A549 (cell line): ENCODE measurements around the gene DNM1. TPM values are rescaled to one million over a fixed set of nuclear protein-coding genes. Genes with fewer than 3 reads are reported as not detected.

Experiments used
- ATAC-seq, 2 experiments: fragments of 200-7000 bp in 1 of 2; fragments of >200 bp in 1 of 2; cut with Nextera tagmentation in 1 of 2; cut with Tn5 transposase in 1 of 2; 3 replicates each; pipeline versions ENCODE4 v1.8.0 to v1.9.1; 2018 to 2020; ENCODE audit warnings: mild to moderate bottlenecking in 1 of 2, moderate library complexity in 1 of 2
- CTCF ChIA-PET: fragments of 300-600 bp; sonication (Branson Sonifier 250); formaldehyde crosslinking; extraction: SDS; loops from one replicate; lab custom pipeline; 2021; ENCODE audit warnings: antibody characterized with exemption, inconsistent platforms; lab: Yijun Ruan, JAX
- POLR2A ChIA-PET: fragments of 350-600 bp; formaldehyde crosslinking; extraction: SDS; loops from one replicate; lab custom pipeline; 2021; ENCODE audit warnings: antibody characterized with exemption, inconsistent platforms; lab: Yijun Ruan, JAX
- DNase-seq, 2 experiments: peaks; one replicate each; pipeline versions ENCODE4 v3.0.0 to v3.0.0-alpha.2; 2011 to 2016; ENCODE audit warnings: low read depth in 1 of 2, low spot score in 1 of 2
- FAIRE-seq: peaks from 2 replicates; lab custom pipeline; 2011; peaks lifted over from hg19 to GRCh38; lab: Jason Lieb, UNC
- H3K27ac ChIP-seq, 2 experiments: fragments of >200 bp; sonication (Bioruptor Twin); formaldehyde crosslinking; 3 replicates each; pipeline ENCODE4 v1.5.1; 2016 to 2017
- H3K4me1 ChIP-seq: fragments of >200 bp; sonication (Bioruptor Twin); formaldehyde crosslinking; 3 replicates; pipeline ENCODE4 v1.6.1; 2016
- H3K4me2 ChIP-seq: fragments of >200 bp; sonication (Bioruptor Twin); formaldehyde crosslinking; 3 replicates; pipeline ENCODE4 v1.6.1; 2016
- H3K4me3 ChIP-seq: fragments of >200 bp; sonication (Bioruptor Twin); formaldehyde crosslinking; 3 replicates; pipeline ENCODE4 v1.5.1; 2016
- H3K9me3 ChIP-seq: fragments of >200 bp; sonication (Bioruptor Twin); formaldehyde crosslinking; 3 replicates; pipeline ENCODE4 v1.6.1; 2016
- CEBPB ChIP-seq, 2 experiments: fragments of >200 bp in 1 of 2; sonication (Bioruptor Twin) in 1 of 2; formaldehyde crosslinking in 1 of 2; IDR thresholded peaks; 2 replicates each; pipeline ENCODE4 v1.6.1; 2012 to 2016
- CHD2 ChIP-seq: fragments of 150-350 bp; IDR thresholded peaks from 2 replicates; pipeline ENCODE4 v1.6.1; 2014; ENCODE audit warnings: low read length; ENCODE audit not compliant: partially characterized antibody
- EHF ChIP-seq: fragments of 250-450 bp; sonication (Bioruptor Pico); IDR thresholded peaks from 2 replicates; pipeline ENCODE4 v1.5.0; 2020; ENCODE audit warnings: mild to moderate bottlenecking
- ESRRA ChIP-seq: fragments of 150-350 bp; IDR thresholded peaks from 2 replicates; pipeline ENCODE4 v1.6.1; 2014; ENCODE audit warnings: mild to moderate bottlenecking, low read length, borderline replicate concordance
- FOSL2 ChIP-seq, 2 experiments: fragments of 450-650 bp in 1 of 2; fragments of >200 bp in 1 of 2; sonication (Bioruptor Twin) in 1 of 2; formaldehyde crosslinking; IDR thresholded peaks; 2 replicates each; pipeline versions ENCODE4 v1.5.0 to v1.6.1; 2016 to 2020; ENCODE audit warnings: mild to moderate bottlenecking in 1 of 2, moderate library complexity in 1 of 2
- HEYL ChIP-seq: fragments of 250-450 bp; sonication (Bioruptor Pico); IDR thresholded peaks from 2 replicates; pipeline ENCODE4 v1.8.0; 2021; ENCODE audit warnings: mild to moderate bottlenecking, moderate library complexity
- JUN ChIP-seq, 2 experiments: fragments of >200 bp; sonication (Bioruptor Twin); formaldehyde crosslinking; IDR thresholded peaks; 2 replicates in 1 of 2; 3 replicates in 1 of 2; pipeline ENCODE4 v1.6.1; 2016 to 2017
- KDM1A ChIP-seq: fragments of 200-600 bp; sonication (generic); IDR thresholded peaks from 2 replicates; pipeline ENCODE4 v1.6.1; 2016; ENCODE audit warnings: low read depth, mild to moderate bottlenecking
- MAZ ChIP-seq: fragments of 150-350 bp; IDR thresholded peaks from 2 replicates; pipeline ENCODE4 v1.6.1; 2014; ENCODE audit warnings: antibody characterized with exemption, low read depth, low read length, borderline replicate concordance
- NFE2L2 ChIP-seq: fragments of 150-350 bp; conservative IDR thresholded peaks from 2 replicates; pipeline ENCODE4 v1.6.1; 2014; ENCODE audit warnings: low read length
- NPAS2 ChIP-seq: fragments of 250-450 bp; sonication (Bioruptor Pico); IDR thresholded peaks from 2 replicates; pipeline ENCODE4 v1.8.0; 2022; ENCODE audit warnings: mild to moderate bottlenecking, moderate library complexity, borderline replicate concordance
- NR3C1 ChIP-seq: fragments of >200 bp; sonication (Bioruptor Twin); formaldehyde crosslinking; IDR thresholded peaks from 3 replicates; pipeline ENCODE4 v1.6.1; 2017
- RARB ChIP-seq: fragments of 250-450 bp; sonication (Bioruptor Pico); IDR thresholded peaks from 2 replicates; pipeline ENCODE4 v1.8.0; 2021; ENCODE audit warnings: mild to moderate bottlenecking, moderate library complexity
- RCOR1 ChIP-seq: fragments of 150-350 bp; IDR thresholded peaks from 2 replicates; pipeline ENCODE4 v1.6.1; 2014; ENCODE audit warnings: antibody characterized with exemption, low read length, low read depth
- RFX5 ChIP-seq: fragments of 450-650 bp; IDR thresholded peaks from 2 replicates; pipeline ENCODE4 v1.7.1; 2014; ENCODE audit warnings: antibody characterized with exemption, mild to moderate bottlenecking, moderate library complexity
- SREBF2 ChIP-seq: fragments of 450-650 bp; IDR thresholded peaks from 2 replicates; pipeline ENCODE4 v1.6.1; 2014; ENCODE audit warnings: mild to moderate bottlenecking, moderate library complexity
- TFCP2L1 ChIP-seq: fragments of 250-450 bp; sonication (Bioruptor Pico); IDR thresholded peaks from 2 replicates; pipeline ENCODE4 v1.5.0; 2021; ENCODE audit warnings: mild to moderate bottlenecking
- TP53 ChIP-seq: fragments of 250-450 bp; sonication (Bioruptor Pico); IDR thresholded peaks from 2 replicates; pipeline ENCODE4 v1.5.0; 2021; ENCODE audit warnings: mild to moderate bottlenecking, moderate library complexity
- ZNF302 ChIP-seq: fragments of 250-450 bp; sonication (Bioruptor Pico); IDR thresholded peaks from 2 replicates; pipeline ENCODE4 v1.9.0; 2021; ENCODE audit warnings: inconsistent platforms, mild to moderate bottlenecking, moderate library complexity
- WGBS: methylation state at CpG from one replicate; pipeline ENCODE4 v1.1.6; 2017; ENCODE audit errors: missing lambda C conversion rate; 5-methylcytosine and 5-hydroxymethylcytosine counted together
- polyA plus RNA-seq, 4 experiments: library from polyadenylated mRNA; depleted of rRNA in 3 of 4; stranded (reverse); fragments of >200 nt; fragmentation: RNase III in 1 of 4; extraction: RNeasy Plus Mini Kit Qiagen cat#74134 plus additional on column Dnase treatment in 1 of 4; gene quantifications; 2 replicates in 3 of 4; 3 replicates in 1 of 4; pipeline ENCODE4 v1.2.3, GENCODE V29; 2011 to 2017
- TF ChIP-seq, protein P1 (sequence below): fragments of >200 bp; sonication (Bioruptor Twin); formaldehyde crosslinking; IDR thresholded peaks from 2 replicates; pipeline ENCODE4 v1.6.1; 2016
- TF ChIP-seq, protein P2 (sequence below): fragments of >200 bp; sonication (Bioruptor Twin); formaldehyde crosslinking; IDR thresholded peaks from 3 replicates; pipeline ENCODE4 v1.5.1; 2016
- TF ChIP-seq, protein P3 (sequence below): fragments of 200-600 bp; sonication (generic); IDR thresholded peaks from 2 replicates; pipeline ENCODE4 v1.6.1; 2016; ENCODE audit warnings: antibody characterized with exemption, mild to moderate bottlenecking, moderate library complexity
- TF ChIP-seq, protein P4 (sequence below): fragments of 450-650 bp; IDR thresholded peaks from 2 replicates; pipeline ENCODE4 v1.6.1; 2014; ENCODE audit warnings: antibody characterized with exemption
- TF ChIP-seq, protein P5 (sequence below): IDR thresholded peaks from 2 replicates; pipeline ENCODE4 v1.6.1; 2012

Gene DNM1
- polyA plus RNA-seq, 2 of the 4 experiments (the other 2 are of a cell fraction) = 60.2 to 139 TPM

DNA sequence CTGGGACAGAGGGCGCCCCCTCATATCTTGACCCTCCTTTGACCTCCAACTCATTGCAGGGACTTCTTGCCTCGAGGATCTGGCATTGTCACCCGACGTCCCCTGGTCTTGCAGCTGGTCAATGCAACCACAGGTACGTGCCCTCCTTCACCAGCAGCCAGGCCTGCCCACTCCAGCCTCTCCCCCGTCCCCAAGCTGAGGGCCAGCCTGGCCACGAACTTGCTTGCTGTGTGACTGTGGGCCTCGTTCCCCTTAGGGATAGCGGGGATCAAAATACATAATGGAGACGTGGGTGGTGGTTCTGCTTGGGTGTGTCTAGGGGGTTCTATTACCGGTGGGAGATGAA is 15.0 kb downstream of the DNM1 start:
- Histone ChIP-seq H3K4me2 (peak overlapping the region; percentile 66), H3K27ac (peak overlapping the region; percentile 95 to 99), H3K4me1 (peaks cover 58% of the 10 kb centered on the region), H3K9me3 (no peaks in the 10 kb centered on the region), H3K4me3 (no peak overlapping the region; the same call in 2 of the 3 replicates)
- ChIA-PET CTCF (interaction anchor here (0.8 to 10.3 kb wide), 5 partner anchors 11 to 37 kb away, joined by 3 to 82 read pairs (median 5); partner anchors contain the start of gene DNM1), POLR2A (no interaction called here)
- no peak for DNase-seq
- ATAC-seq = no peak
- WGBS = 82% methylated on average over 11 of the region's 11 CpGs
- TF ChIP-seq MAZ = no peak
- no peak for TF ChIP-seq EHF (CRISPR knock-in tag)
- TF ChIP-seq RCOR1 = no peak
- TF ChIP-seq ESRRA = no peak
- TF ChIP-seq SREBF2 = no peak
- no peak for TF ChIP-seq CHD2
- TF ChIP-seq, protein P1, sequence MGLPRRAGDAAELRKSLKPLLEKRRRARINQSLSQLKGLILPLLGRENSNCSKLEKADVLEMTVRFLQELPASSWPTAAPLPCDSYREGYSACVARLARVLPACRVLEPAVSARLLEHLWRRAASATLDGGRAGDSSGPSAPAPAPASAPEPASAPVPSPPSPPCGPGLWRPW = no peak
- no peak for TF ChIP-seq NR3C1
- TF ChIP-seq NPAS2 = no peak
- TF ChIP-seq, protein P2, sequence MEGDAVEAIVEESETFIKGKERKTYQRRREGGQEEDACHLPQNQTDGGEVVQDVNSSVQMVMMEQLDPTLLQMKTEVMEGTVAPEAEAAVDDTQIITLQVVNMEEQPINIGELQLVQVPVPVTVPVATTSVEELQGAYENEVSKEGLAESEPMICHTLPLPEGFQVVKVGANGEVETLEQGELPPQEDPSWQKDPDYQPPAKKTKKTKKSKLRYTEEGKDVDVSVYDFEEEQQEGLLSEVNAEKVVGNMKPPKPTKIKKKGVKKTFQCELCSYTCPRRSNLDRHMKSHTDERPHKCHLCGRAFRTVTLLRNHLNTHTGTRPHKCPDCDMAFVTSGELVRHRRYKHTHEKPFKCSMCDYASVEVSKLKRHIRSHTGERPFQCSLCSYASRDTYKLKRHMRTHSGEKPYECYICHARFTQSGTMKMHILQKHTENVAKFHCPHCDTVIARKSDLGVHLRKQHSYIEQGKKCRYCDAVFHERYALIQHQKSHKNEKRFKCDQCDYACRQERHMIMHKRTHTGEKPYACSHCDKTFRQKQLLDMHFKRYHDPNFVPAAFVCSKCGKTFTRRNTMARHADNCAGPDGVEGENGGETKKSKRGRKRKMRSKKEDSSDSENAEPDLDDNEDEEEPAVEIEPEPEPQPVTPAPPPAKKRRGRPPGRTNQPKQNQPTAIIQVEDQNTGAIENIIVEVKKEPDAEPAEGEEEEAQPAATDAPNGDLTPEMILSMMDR = no peak
- FAIRE-seq = no peak

DNA sequence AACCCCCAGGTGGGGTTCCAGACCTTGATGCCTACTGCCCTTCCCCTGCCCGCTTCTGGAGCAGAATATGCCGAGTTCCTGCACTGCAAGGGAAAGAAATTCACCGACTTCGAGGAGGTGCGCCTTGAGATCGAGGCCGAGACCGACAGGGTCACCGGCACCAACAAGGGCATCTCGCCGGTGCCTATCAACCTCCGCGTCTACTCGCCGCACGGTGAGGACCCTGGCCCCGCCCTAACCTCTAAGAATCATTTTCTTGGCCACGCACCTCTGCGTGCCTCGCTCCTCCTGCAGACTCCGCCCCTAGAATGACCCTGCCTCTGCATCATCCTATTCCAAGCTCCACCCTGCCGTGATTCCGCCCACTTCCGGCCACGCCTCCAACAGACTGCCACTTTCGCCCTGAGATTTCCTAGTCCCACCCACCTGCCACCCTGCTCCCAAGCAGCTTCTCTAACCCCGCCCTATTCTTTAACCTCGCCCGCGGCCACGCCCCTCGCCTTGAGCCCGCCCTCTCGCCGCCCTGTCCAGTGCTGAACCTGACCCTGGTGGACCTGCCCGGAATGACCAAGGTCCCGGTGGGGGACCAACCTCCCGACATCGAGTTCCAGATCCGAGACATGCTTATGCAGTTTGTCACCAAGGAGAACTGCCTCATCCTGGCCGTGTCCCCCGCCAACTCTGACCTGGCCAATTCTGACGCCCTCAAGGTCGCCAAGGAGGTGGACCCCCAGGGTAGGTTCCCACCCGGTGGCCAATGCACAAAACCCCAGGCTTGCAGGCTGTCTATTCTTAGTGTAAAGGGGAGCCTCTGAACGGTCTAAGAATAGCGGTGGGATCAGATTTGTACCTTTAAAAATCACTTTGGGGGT is 15.6 kb downstream of the DNM1 start:
- Histone ChIP-seq H3K4me2 (peak overlapping the region; percentile 66), H3K27ac (peak overlapping the region; percentile 95 to 99), H3K4me1 (peaks cover 52% of the 10 kb centered on the region), H3K4me3 (no peak overlapping the region; the same call in 2 of the 3 replicates), H3K9me3 (no peaks in the 10 kb centered on the region)
- ChIA-PET CTCF (interaction anchor here (0.9 to 10.3 kb wide), 5 partner anchors 12 to 36 kb away, joined by 3 to 82 read pairs (median 5); partner anchors contain the start of gene DNM1), POLR2A (no interaction called here)
- FAIRE-seq (peak; percentile 89), DNase-seq (peak; percentile 96 to 97), ATAC-seq (peak; percentile 59 to 83)
- 46% methylated on average over 38 of the region's 47 CpGs for WGBS
- 0 out of 5 replicates have a peak, but pooled peaks of 1 of the 2 experiments have one; percentile 14 for TF ChIP-seq JUN (IDR thresholded peaks at IDR 0.05)
- no peak for TF ChIP-seq NR3C1
- TF ChIP-seq, protein P3, sequence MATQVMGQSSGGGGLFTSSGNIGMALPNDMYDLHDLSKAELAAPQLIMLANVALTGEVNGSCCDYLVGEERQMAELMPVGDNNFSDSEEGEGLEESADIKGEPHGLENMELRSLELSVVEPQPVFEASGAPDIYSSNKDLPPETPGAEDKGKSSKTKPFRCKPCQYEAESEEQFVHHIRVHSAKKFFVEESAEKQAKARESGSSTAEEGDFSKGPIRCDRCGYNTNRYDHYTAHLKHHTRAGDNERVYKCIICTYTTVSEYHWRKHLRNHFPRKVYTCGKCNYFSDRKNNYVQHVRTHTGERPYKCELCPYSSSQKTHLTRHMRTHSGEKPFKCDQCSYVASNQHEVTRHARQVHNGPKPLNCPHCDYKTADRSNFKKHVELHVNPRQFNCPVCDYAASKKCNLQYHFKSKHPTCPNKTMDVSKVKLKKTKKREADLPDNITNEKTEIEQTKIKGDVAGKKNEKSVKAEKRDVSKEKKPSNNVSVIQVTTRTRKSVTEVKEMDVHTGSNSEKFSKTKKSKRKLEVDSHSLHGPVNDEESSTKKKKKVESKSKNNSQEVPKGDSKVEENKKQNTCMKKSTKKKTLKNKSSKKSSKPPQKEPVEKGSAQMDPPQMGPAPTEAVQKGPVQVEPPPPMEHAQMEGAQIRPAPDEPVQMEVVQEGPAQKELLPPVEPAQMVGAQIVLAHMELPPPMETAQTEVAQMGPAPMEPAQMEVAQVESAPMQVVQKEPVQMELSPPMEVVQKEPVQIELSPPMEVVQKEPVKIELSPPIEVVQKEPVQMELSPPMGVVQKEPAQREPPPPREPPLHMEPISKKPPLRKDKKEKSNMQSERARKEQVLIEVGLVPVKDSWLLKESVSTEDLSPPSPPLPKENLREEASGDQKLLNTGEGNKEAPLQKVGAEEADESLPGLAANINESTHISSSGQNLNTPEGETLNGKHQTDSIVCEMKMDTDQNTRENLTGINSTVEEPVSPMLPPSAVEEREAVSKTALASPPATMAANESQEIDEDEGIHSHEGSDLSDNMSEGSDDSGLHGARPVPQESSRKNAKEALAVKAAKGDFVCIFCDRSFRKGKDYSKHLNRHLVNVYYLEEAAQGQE = peak; percentile 90
- TF ChIP-seq RFX5 = no peak
- no peak for TF ChIP-seq HEYL (CRISPR knock-in tag)

DNA sequence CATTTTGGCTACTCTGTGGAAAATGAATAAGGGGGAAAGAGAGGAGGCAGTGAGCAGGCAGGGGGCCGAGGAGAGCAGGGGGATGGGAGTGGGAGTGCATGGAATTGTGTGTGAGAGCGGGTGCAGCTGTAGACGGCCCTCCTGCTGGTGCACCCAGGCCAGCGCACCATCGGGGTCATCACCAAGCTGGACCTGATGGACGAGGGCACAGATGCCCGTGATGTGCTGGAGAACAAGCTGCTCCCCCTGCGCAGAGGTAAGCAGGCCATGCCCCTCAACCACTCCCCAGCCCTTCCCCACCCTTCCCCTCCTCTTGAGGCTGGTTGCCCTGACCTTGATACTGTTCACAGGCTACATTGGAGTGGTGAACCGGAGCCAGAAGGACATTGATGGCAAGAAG is 16.7 kb downstream of the DNM1 start:
- POLR2A ChIA-PET = no interaction called here
- FAIRE-seq (no peak), DNase-seq (no peak), ATAC-seq (no peak)
- H3K4me1 ChIP-seq = peaks cover 41% of the 10 kb centered on the region
- no peak overlapping the region for H3K4me2 ChIP-seq
- WGBS = 87% methylated on average over 9 of the region's 9 CpGs
- CTCF ChIA-PET = interaction anchor here (0.5 to 1.5 kb wide), 2 partner anchors 13 to 25 kb away, joined by 3 to 4 read pairs; no protein-coding TSS in a partner anchor
- H3K9me3 ChIP-seq = no peaks in the 10 kb centered on the region
- no peak overlapping the region for H3K27ac ChIP-seq
- H3K4me3 ChIP-seq = no peak overlapping the region
- no peak for TF ChIP-seq KDM1A
- TF ChIP-seq TFCP2L1 (CRISPR knock-in tag) = no peak
- TF ChIP-seq, protein P4, sequence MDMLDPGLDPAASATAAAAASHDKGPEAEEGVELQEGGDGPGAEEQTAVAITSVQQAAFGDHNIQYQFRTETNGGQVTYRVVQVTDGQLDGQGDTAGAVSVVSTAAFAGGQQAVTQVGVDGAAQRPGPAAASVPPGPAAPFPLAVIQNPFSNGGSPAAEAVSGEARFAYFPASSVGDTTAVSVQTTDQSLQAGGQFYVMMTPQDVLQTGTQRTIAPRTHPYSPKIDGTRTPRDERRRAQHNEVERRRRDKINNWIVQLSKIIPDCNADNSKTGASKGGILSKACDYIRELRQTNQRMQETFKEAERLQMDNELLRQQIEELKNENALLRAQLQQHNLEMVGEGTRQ = no peak
- TF ChIP-seq CHD2 = no peak
- no peak for TF ChIP-seq CEBPB (IDR thresholded peaks at IDR 0.05)
- no peak for TF ChIP-seq FOSL2 (IDR thresholded peaks at IDR 0.05)
- no peak for TF ChIP-seq FOSL2 (CRISPR knock-in tag; IDR thresholded peaks at IDR 0.05)
- TF ChIP-seq JUN (IDR thresholded peaks at IDR 0.05) = no peak
- TF ChIP-seq NFE2L2 = no peak
- TF ChIP-seq RARB = no peak
- TF ChIP-seq, protein P1 = no peak
- no peak for TF ChIP-seq TP53 (CRISPR knock-in tag)
- no peak for TF ChIP-seq ZNF302 (CRISPR knock-in tag)
- TF ChIP-seq, protein P5, sequence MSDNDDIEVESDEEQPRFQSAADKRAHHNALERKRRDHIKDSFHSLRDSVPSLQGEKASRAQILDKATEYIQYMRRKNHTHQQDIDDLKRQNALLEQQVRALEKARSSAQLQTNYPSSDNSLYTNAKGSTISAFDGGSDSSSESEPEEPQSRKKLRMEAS = no peak
